Gastroesophageal sphincter (tissue), 3 donors: ENCODE data around the gene CUL9.

Source experiments
- CTCF ChIP-seq, 4 experiments: fragments of 200-600 bp in 2 of 4; fragments of 450-650 bp in 2 of 4; sonication (generic) in 1 of 4; IDR thresholded peaks; one replicate each; pipeline ENCODE4 v1.5.1; 2017 to 2019; ENCODE audit warnings: antibody characterized with exemption in 4 of 4, mild to moderate bottlenecking in 2 of 4, moderate library complexity in 2 of 4
- POLR2AphosphoS5 ChIP-seq: sonication (generic); formaldehyde crosslinking; IDR thresholded peaks from one replicate; pipeline ENCODE4 v1.6.1; 2017; ENCODE audit warnings: antibody characterized with exemption

GRCh38 chr6:43262000-43262779 lies 80.2 kb downstream of the CUL9 start:
- no peak for TF ChIP-seq CTCF (IDR thresholded peaks at IDR 0.05)
- no peak for TF ChIP-seq POLR2AphosphoS5
